Hepatocyte (in vitro differentiated cells): Measurements from ENCODE around the gene FA2H. TPM values are rescaled to one million over a fixed set of nuclear protein-coding genes. Genes with fewer than 3 reads are reported as not detected.

Experiments
- DNase-seq: peaks from one replicate; pipeline ENCODE4 v3.0.0-alpha.2; 2016; ENCODE audit warnings: low spot score
- H2AFZ ChIP-seq: fragments of 200-600 bp; sonication (generic); 2 replicates; pipeline ENCODE4 v1.6.0; 2016; ENCODE audit warnings: antibody characterized with exemption, mild to moderate bottlenecking
- H3K27ac ChIP-seq: fragments of 200-600 bp; sonication (generic); 2 replicates; pipeline ENCODE4 v1.5.1; 2016; ENCODE audit warnings: mild to moderate bottlenecking
- H3K27me3 ChIP-seq: fragments of 200-600 bp; sonication (generic); 2 replicates; pipeline ENCODE4 v1.6.1; 2016
- H3K36me3 ChIP-seq: fragments of 200-600 bp; sonication (generic); replicated peaks from 2 replicates; pipeline ENCODE4 v1.5.1; 2016; ENCODE audit warnings: low read depth; ENCODE audit not compliant: insufficient read depth
- H3K4me1 ChIP-seq: fragments of 200-600 bp; sonication (generic); 2 replicates; pipeline ENCODE4 v1.5.1; 2016; ENCODE audit warnings: mild to moderate bottlenecking, moderate library complexity; ENCODE audit not compliant: insufficient read depth
- H3K4me2 ChIP-seq: fragments of 200-600 bp; sonication (generic); 2 replicates; pipeline ENCODE4 v1.6.0; 2016
- H3K4me3 ChIP-seq: fragments of 200-600 bp; sonication (generic); 2 replicates; pipeline ENCODE4 v1.5.1; 2016; ENCODE audit warnings: mild to moderate bottlenecking
- H3K79me2 ChIP-seq: fragments of 200-600 bp; sonication (generic); 2 replicates; pipeline ENCODE4 v1.6.0; 2017; ENCODE audit warnings: mild to moderate bottlenecking
- H3K9me2 ChIP-seq: fragments of 200-600 bp; sonication (generic); replicated peaks from 2 replicates; pipeline ENCODE4 v1.6.0; 2017; ENCODE audit warnings: mild to moderate bottlenecking; ENCODE audit not compliant: insufficient read depth
- H3K9me3 ChIP-seq: fragments of 200-600 bp; sonication (generic); 2 replicates; pipeline ENCODE4 v1.5.1; 2016; ENCODE audit warnings: low read depth, mild to moderate bottlenecking
- H4K20me1 ChIP-seq: fragments of 200-600 bp; sonication (generic); 2 replicates; pipeline ENCODE4 v1.6.0; 2016; ENCODE audit warnings: mild to moderate bottlenecking; ENCODE audit not compliant: insufficient read depth, poor library complexity, severe bottlenecking
- EZH2 ChIP-seq: fragments of 200-600 bp; sonication (generic); IDR thresholded peaks from 2 replicates; pipeline ENCODE4 v1.6.1; 2016; ENCODE audit warnings: antibody characterized with exemption, mild to moderate bottlenecking, borderline replicate concordance
- EZH2phosphoT487 ChIP-seq: fragments of 200-600 bp; sonication (generic); IDR thresholded peaks from one replicate; pipeline ENCODE4 v1.6.1; 2018; ENCODE audit warnings: antibody characterized with exemption, mild to moderate bottlenecking, low read depth, moderate library complexity; ENCODE audit not compliant: unreplicated experiment, severe bottlenecking
- WGBS: methylation state at CpG from one replicate; pipeline ENCODE4 v1.1.6; 2016; ENCODE audit warnings: low lambda C conversion rate; ENCODE audit errors: missing lambda C conversion rate; 5-methylcytosine and 5-hydroxymethylcytosine counted together
- polyA plus RNA-seq: library from polyadenylated mRNA; unstranded; fragments of >200 nt; fragmentation: Nextera tagmentation; extraction: Ambion mirVana; gene quantifications from 2 replicates; pipeline ENCODE4 v1.2.1, GENCODE V29; 2016
- total RNA-seq: library from RNA; depleted of rRNA; stranded (reverse); fragments of >200 nt; gene quantifications from 2 replicates; pipeline ENCODE4 v1.2.3, GENCODE V29; 2014
- TF ChIP-seq, protein P1 (sequence below): fragments of 200-600 bp; sonication (generic); IDR thresholded peaks from 2 replicates; pipeline ENCODE4 v1.5.1; 2016; ENCODE audit warnings: antibody characterized with exemption, mild to moderate bottlenecking; ENCODE audit not compliant: poor library complexity

The FA2H gene
- total and polyA plus RNA-seq, 2 experiments from 2014 or later = 2.1 to 7.8 TPM

- H4K20me1 ChIP-seq = no peaks in the 10 kb centered on the region
- H3K27ac ChIP-seq = no peak overlapping the region
- no peaks in the 10 kb centered on the region for H3K27me3 ChIP-seq
- TF ChIP-seq EZH2phosphoT487 (no peak), EZH2 (no peak)
- TF ChIP-seq, protein P1, sequence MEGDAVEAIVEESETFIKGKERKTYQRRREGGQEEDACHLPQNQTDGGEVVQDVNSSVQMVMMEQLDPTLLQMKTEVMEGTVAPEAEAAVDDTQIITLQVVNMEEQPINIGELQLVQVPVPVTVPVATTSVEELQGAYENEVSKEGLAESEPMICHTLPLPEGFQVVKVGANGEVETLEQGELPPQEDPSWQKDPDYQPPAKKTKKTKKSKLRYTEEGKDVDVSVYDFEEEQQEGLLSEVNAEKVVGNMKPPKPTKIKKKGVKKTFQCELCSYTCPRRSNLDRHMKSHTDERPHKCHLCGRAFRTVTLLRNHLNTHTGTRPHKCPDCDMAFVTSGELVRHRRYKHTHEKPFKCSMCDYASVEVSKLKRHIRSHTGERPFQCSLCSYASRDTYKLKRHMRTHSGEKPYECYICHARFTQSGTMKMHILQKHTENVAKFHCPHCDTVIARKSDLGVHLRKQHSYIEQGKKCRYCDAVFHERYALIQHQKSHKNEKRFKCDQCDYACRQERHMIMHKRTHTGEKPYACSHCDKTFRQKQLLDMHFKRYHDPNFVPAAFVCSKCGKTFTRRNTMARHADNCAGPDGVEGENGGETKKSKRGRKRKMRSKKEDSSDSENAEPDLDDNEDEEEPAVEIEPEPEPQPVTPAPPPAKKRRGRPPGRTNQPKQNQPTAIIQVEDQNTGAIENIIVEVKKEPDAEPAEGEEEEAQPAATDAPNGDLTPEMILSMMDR = no peak
- peak overlapping the region; percentile 85 for H3K4me2 ChIP-seq
- peak overlapping the region; percentile 87 for H2AFZ ChIP-seq
- H3K79me2 ChIP-seq = no peaks in the 10 kb centered on the region
- no peaks in the 10 kb centered on the region for H3K36me3 ChIP-seq
- no peak for DNase-seq
- whole genome bisulfite sequencing = 78% methylated on average over 4 of the region's 4 CpGs
- no peak overlapping the region for H3K4me3 ChIP-seq
- H3K9me2 ChIP-seq = no peaks in the 10 kb centered on the region
- H3K4me1 ChIP-seq = no peaks in the 10 kb centered on the region
- no peaks in the 10 kb centered on the region for H3K9me3 ChIP-seq
These were observed 75.0 kb downstream of the FA2H start for GRCh38 chr16:74699666-74700065.

DNA sequence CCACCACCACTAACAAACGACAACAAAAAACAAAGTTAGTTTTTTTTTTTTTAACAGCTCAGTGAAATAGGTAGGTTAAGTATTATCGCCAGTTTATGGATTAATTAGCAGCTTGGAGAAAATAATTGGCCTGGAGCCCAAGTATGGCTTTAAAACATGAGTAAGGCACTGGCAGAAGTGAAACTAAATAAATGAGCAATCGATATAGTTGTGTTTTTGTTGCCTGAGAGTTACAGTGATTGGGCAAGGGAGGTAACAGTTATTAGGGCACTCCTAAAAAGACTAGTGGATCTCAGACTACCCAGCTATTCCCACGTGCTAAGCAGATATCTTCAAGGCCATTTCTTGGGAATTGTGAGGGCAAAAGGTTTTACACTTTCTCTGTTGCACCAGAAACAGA lies 76.4 kb downstream of the FA2H start:
- no peaks in the 10 kb centered on the region for H4K20me1 ChIP-seq
- no peak overlapping the region for H3K27ac ChIP-seq
- no peak overlapping the region for H3K4me3 ChIP-seq
- no peak overlapping the region for H3K4me2 ChIP-seq
- TF ChIP-seq, protein P1 = no peak
- no peak for TF ChIP-seq EZH2phosphoT487
- no peak for TF ChIP-seq EZH2
- 74% methylated on average over 4 of the region's 4 CpGs for WGBS
- no peaks in the 10 kb centered on the region for H3K4me1 ChIP-seq
- H3K79me2 ChIP-seq = no peaks in the 10 kb centered on the region
- DNase-seq = no peak
- H3K27me3 ChIP-seq = no peaks in the 10 kb centered on the region
- no peaks in the 10 kb centered on the region for H3K9me2 ChIP-seq
- no peak overlapping the region for H2AFZ ChIP-seq
- no peaks in the 10 kb centered on the region for H3K9me3 ChIP-seq
- H3K36me3 ChIP-seq = no peaks in the 10 kb centered on the region

GRCh38 chr16:74695450-74696422 lies 78.9 kb downstream of the FA2H start:
- Histone ChIP-seq H2AFZ (peak overlapping the region; percentile 43), H3K4me3 (peak overlapping the region; percentile 7), H3K4me2 (peak overlapping the region; percentile 74), H3K9me2 (no peaks in the 10 kb centered on the region), H3K4me1 (no peaks in the 10 kb centered on the region), H3K9me3 (no peaks in the 10 kb centered on the region), H3K36me3 (no peaks in the 10 kb centered on the region), H3K27me3 (no peaks in the 10 kb centered on the region), H4K20me1 (no peaks in the 10 kb centered on the region), H3K79me2 (no peaks in the 10 kb centered on the region), H3K27ac (no peak overlapping the region)
- TF ChIP-seq, protein P1 = no peak
- TF ChIP-seq EZH2phosphoT487 (no peak), EZH2 (no peak)
- WGBS = 57% methylated on average over 19 of the region's 19 CpGs
- peak; percentile 86 for DNase-seq
